ENCODE results near the gene KIF25.
"Not testable (repeated sequence)": the region's sequence is repeated elsewhere in the genome, so short reads cannot be mapped to it uniquely, and the experiment has no call there.

KIF25 gene

GRCh38 chr6:167996424-167997199 is 859 bp upstream of the KIF25 start:
- DNase-seq, result no peak

GRCh38 chr6:167998215-167998614 is 744 bp downstream of the KIF25 start:
- DNase-seq, result no peak

GRCh38 chr6:168000198-168001028 is 2.9 kb downstream of the KIF25 start:
- no peak for DNase-seq

- no peak for DNase-seq
Observed at GRCh38 chr6:168001029-168001332, 3.5 kb downstream of the KIF25 start.

- DNase-seq, result not testable (repeated sequence)
Observed at GRCh38 chr6:168001514-168001913, 4.0 kb downstream of the KIF25 start.

GRCh38 chr6:168002804-168003203 is 5.3 kb downstream of the KIF25 start:
- DNase-seq, result no peak

GRCh38 chr6:168004023-168004422 is 6.6 kb downstream of the KIF25 start:
- no peak for DNase-seq

- no peak for DNase-seq
Observed at GRCh38 chr6:168004945-168005344, 7.5 kb downstream of the KIF25 start.

GRCh38 chr6:168005796-168006195 is 8.3 kb downstream of the KIF25 start:
- DNase-seq, result no peak

- DNase-seq, result no peak
Observed at GRCh38 chr6:168007592-168008338, 10.3 kb downstream of the KIF25 start.

GRCh38 chr6:168009331-168009730 is 11.9 kb downstream of the KIF25 start:
- DNase-seq, result no peak

GRCh38 chr6:168011291-168011690 is 13.8 kb downstream of the KIF25 start:
- DNase-seq, result no peak

GRCh38 chr6:168012431-168013249 is 15.2 kb downstream of the KIF25 start:
- no peak for DNase-seq

- no peak for DNase-seq
Observed at GRCh38 chr6:168013250-168013915, 15.9 kb downstream of the KIF25 start.

GRCh38 chr6:168014428-168014827 is 17.0 kb downstream of the KIF25 start:
- DNase-seq, result no peak

- DNase-seq, result no peak
Observed at GRCh38 chr6:168015009-168015408, 17.5 kb downstream of the KIF25 start.

GRCh38 chr6:168015482-168016175 is 18.2 kb downstream of the KIF25 start:
- no peak for DNase-seq

- DNase-seq, result no peak
Observed at GRCh38 chr6:168016176-168016620, 18.7 kb downstream of the KIF25 start.

- DNase-seq, result no peak
Observed at GRCh38 chr6:168016721-168017525, 19.5 kb downstream of the KIF25 start.

GRCh38 chr6:168017629-168018028 is 20.2 kb downstream of the KIF25 start:
- no peak for DNase-seq
